ENCODE results near the gene HES1. TPM values are rescaled to one million over a fixed set of nuclear protein-coding genes. Genes with fewer than 3 reads are reported as not detected.

HES1 gene
- polyA plus RNA-seq, 1 donor from 2014 or later: 0.25 TPM

DNA sequence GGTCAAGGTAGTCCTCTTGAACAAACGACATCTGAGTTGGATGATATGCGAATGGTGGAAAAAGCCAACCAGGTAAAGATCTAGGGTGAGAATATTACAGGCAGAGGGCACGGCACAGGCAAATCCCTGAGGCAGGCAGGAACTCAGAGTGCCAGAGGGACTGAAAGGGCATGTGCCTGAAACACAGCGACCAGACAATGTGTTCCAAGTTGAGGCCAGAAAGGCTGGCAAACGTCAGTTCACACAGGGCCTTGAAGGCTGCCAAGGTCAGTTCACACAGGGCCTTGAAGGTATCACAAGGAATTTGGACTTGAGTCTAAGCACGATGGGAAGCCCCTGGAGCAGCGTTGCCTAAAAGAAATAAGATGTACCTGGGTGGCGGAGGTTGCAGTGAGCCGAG lies 20.1 kb downstream of the HES1 start:
- Histone ChIP-seq H3K9me3 (ENCODE audit: low read length) (no peaks in the 10 kb centered on the region), H3K27me3 (ENCODE audit: insufficient read depth, low read depth, low read length) (no peaks in the 10 kb centered on the region), H3K9ac (ENCODE audit: low read length) (no peak overlapping the region), H3K79me2 (replicated peaks; ENCODE audit: insufficient read depth, low read length) (no peaks in the 10 kb centered on the region), H3K4me3 (ENCODE audit: low read length) (no peak overlapping the region), H3K9me2 (ENCODE audit: insufficient read depth, low read length) (no peaks in the 10 kb centered on the region), H3K4me2 (ENCODE audit: low read length) (no peak overlapping the region), H3F3A (ENCODE audit: insufficient read depth, low read length, poor library complexity, severe bottlenecking) (no peaks in the 10 kb centered on the region), H3K27ac (ENCODE audit: low read length) (no peak overlapping the region), H4K20me1 (ENCODE audit: insufficient read depth) (no peaks in the 10 kb centered on the region), H3K36me3 (ENCODE audit: insufficient read depth, low read length) (no peaks in the 10 kb centered on the region), H2AFZ (ENCODE audit: low read depth, low read length) (no peak overlapping the region)
- TF ChIP-seq POLR2AphosphoS5 (IDR thresholded peaks at IDR 0.05) (no peak), MXI1 (conservative IDR thresholded peaks at IDR 0.05; ENCODE audit: poor library complexity, severe bottlenecking) (no peak), RAD21 (conservative IDR thresholded peaks at IDR 0.05) (no peak), REST (IDR thresholded peaks at IDR 0.05; ENCODE audit: borderline replicate concordance) (no peak), SMC3 (conservative IDR thresholded peaks at IDR 0.05; ENCODE audit: poor library complexity) (no peak), EZH2 (IDR thresholded peaks at IDR 0.05; ENCODE audit: borderline replicate concordance, insufficient read depth, low read length, poor library complexity, severe bottlenecking) (no peak), TAF1 (IDR thresholded peaks at IDR 0.05; ENCODE audit: low read depth) (no peak), EP300 (conservative IDR thresholded peaks at IDR 0.05; ENCODE audit: poor library complexity, severe bottlenecking) (no peak), CTCF (IDR thresholded peaks at IDR 0.05; ENCODE audit: poor library complexity, severe bottlenecking) (no peak)

DNA sequence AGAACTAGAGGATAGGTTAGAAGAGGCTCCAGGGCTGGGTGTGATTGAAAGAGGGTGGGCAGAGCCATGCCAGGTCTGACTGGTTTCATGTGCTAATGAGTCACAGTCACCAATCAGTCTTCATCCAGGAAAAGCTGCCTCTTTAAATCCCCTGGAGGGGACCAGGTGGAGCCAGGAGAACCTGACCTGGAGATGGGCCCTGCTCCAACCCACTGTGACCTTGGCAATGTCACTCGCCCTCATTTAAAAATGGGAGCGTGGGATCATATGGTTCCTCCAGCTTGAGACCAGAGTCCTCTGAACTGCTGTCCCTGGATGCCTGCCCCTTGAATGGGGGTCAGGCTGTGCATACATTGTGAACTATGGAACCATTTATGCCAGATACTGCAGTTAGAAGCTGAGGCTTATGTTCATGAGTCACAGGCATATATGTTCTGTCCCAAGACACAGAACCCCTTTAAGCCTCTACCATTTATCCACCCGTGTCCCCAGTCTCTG lies 23.0 kb downstream of the HES1 start:
- Histone ChIP-seq H4K20me1 (ENCODE audit: insufficient read depth) (no peaks in the 10 kb centered on the region), H3K27ac (ENCODE audit: low read length) (no peak overlapping the region), H2AFZ (ENCODE audit: low read depth, low read length) (no peak overlapping the region), H3K27me3 (ENCODE audit: insufficient read depth, low read depth, low read length) (no peaks in the 10 kb centered on the region), H3K36me3 (ENCODE audit: insufficient read depth, low read length) (no peaks in the 10 kb centered on the region), H3K9me2 (ENCODE audit: insufficient read depth, low read length) (no peaks in the 10 kb centered on the region), H3F3A (ENCODE audit: insufficient read depth, low read length, poor library complexity, severe bottlenecking) (no peaks in the 10 kb centered on the region), H3K9me3 (ENCODE audit: low read length) (no peaks in the 10 kb centered on the region), H3K4me3 (ENCODE audit: low read length) (no peak overlapping the region), H3K79me2 (replicated peaks; ENCODE audit: insufficient read depth, low read length) (no peaks in the 10 kb centered on the region), H3K9ac (ENCODE audit: low read length) (no peak overlapping the region), H3K4me2 (ENCODE audit: low read length) (no peak overlapping the region)
- TF ChIP-seq SMC3 (conservative IDR thresholded peaks at IDR 0.05; ENCODE audit: poor library complexity) (no peak), CTCF (IDR thresholded peaks at IDR 0.05; ENCODE audit: poor library complexity, severe bottlenecking) (no peak), EP300 (conservative IDR thresholded peaks at IDR 0.05; ENCODE audit: poor library complexity, severe bottlenecking) (no peak), MXI1 (conservative IDR thresholded peaks at IDR 0.05; ENCODE audit: poor library complexity, severe bottlenecking) (no peak), POLR2AphosphoS5 (IDR thresholded peaks at IDR 0.05) (no peak)

Data from neural cell (in vitro differentiated cells).